ENCODE data around the gene PIGP.
A peak's percentile ranks its signal among the peaks of the same experiment; 100 is the strongest.
"Not testable (repeated sequence)": the region's sequence is repeated elsewhere in the genome, so short reads cannot be mapped to it uniquely, and the experiment has no call there.

PIGP gene

GRCh38 chr21:37072988-37073416 lies at the start of gene PIGP, which contains the start of gene TTC3:
Gene PIGP (minus strand): TSS chr21:37073071. CDS start chr21:37072515, 556 bp downstream.
Gene TTC3 (plus strand): TSS chr21:37073254. CDS start chr21:37087258, 14,004 bp downstream.
- DNase-seq (ENCODE audit: low read depth) = peak; percentile 73
- H3K4me3 ChIP-seq (ENCODE audit: control insufficient read depth, low read depth, low read length) = peak within 1 kb of the TSS; percentile 96
- TF ChIP-seq, protein P1, sequence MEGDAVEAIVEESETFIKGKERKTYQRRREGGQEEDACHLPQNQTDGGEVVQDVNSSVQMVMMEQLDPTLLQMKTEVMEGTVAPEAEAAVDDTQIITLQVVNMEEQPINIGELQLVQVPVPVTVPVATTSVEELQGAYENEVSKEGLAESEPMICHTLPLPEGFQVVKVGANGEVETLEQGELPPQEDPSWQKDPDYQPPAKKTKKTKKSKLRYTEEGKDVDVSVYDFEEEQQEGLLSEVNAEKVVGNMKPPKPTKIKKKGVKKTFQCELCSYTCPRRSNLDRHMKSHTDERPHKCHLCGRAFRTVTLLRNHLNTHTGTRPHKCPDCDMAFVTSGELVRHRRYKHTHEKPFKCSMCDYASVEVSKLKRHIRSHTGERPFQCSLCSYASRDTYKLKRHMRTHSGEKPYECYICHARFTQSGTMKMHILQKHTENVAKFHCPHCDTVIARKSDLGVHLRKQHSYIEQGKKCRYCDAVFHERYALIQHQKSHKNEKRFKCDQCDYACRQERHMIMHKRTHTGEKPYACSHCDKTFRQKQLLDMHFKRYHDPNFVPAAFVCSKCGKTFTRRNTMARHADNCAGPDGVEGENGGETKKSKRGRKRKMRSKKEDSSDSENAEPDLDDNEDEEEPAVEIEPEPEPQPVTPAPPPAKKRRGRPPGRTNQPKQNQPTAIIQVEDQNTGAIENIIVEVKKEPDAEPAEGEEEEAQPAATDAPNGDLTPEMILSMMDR (IDR thresholded peaks at IDR 0.05; ENCODE audit: control insufficient read depth, insufficient read depth, low read depth, low read length, missing control alignments) = no peak

DNA sequence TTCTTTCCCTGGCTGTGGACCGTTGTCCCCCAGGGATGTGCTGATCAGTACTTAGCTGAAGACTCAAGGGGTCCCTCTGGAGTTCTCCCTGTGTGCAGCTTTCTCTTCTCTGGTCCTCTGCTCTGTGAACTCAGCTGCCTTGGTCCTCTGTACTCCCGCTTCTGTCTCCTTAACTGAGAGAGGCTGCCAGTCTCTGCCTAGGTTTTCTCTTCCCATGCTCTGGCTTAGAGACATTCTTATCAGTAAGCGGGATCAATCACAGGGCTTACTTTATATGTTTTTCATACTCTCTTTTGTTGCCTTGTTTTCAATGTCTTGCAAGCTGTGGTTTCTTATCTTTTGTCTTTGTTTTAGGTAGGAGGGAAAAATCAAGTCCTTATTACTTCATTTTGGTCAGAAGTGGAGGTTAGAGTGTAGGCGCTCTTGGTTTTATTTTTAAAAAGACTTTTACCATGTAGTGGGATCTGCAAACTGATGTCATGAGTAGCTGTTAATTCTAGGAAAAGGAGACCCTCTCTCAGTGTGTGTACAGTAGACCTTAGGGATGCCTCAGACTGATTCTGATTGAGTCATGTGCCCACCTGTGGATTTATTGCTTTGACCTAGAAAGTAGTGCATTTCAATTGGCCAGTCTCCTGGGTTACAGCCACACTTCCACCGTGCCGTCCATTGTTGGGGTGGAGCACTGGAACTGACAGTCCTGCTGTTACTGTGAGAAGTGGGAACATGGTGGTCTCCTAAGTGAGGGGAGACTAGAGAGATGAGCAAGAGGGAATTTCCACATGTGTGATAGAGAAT lies 46.7 kb upstream of the PIGP start:
- no peak for DNase-seq (ENCODE audit: low read depth)

GRCh38 chr21:37118187-37118826 lies 45.4 kb upstream of the PIGP start:
- H3K4me3 ChIP-seq (ENCODE audit: control insufficient read depth, low read depth, low read length) = no peak overlapping the region
- TF ChIP-seq, protein P1 (IDR thresholded peaks at IDR 0.05; ENCODE audit: control insufficient read depth, insufficient read depth, low read depth, low read length, missing control alignments) = no peak
- no peak for DNase-seq (ENCODE audit: low read depth)

More for the DNA sequence above, 46.7 kb upstream of the PIGP start:
- no peak overlapping the region for H3K4me3 ChIP-seq (ENCODE audit: control insufficient read depth, low read depth, low read length)
- TF ChIP-seq, protein P1 (IDR thresholded peaks at IDR 0.05; ENCODE audit: control insufficient read depth, insufficient read depth, low read depth, low read length, missing control alignments) = no peak

DNA sequence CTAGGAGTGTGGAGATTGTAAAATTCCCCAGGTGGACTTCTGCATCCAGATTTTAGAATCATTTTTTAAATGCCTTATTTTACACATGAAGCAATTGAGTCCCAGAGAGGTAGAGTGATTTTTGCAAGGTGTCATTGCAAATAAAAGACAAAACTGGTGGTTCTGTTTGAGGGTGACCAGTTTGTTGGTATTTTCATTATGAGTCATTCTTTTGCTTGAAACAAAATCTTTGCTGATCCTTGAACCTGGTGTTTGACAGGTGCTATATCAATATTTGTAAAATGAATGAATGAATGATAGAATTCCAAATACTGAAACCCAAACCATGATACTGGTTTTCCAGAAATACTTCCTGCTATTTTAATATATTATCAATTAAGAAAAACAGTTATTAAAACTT lies 44.3 kb upstream of the PIGP start:
- TF ChIP-seq, protein P1 (IDR thresholded peaks at IDR 0.05; ENCODE audit: control insufficient read depth, insufficient read depth, low read depth, low read length, missing control alignments) = no peak
- no peak overlapping the region for H3K4me3 ChIP-seq (ENCODE audit: control insufficient read depth, low read depth, low read length)
- no peak for DNase-seq (ENCODE audit: low read depth)

- DNase-seq (ENCODE audit: low read depth); H3K4me3 ChIP-seq (ENCODE audit: control insufficient read depth, low read depth, low read length): not testable (repeated sequence)
Measured at GRCh38 chr21:37116459-37116858, 43.6 kb upstream of the PIGP start.

GRCh38 chr21:37114301-37114700 lies 41.4 kb upstream of the PIGP start:
- DNase-seq (ENCODE audit: low read depth); H3K4me3 ChIP-seq (ENCODE audit: control insufficient read depth, low read depth, low read length): not testable (repeated sequence)

DNA sequence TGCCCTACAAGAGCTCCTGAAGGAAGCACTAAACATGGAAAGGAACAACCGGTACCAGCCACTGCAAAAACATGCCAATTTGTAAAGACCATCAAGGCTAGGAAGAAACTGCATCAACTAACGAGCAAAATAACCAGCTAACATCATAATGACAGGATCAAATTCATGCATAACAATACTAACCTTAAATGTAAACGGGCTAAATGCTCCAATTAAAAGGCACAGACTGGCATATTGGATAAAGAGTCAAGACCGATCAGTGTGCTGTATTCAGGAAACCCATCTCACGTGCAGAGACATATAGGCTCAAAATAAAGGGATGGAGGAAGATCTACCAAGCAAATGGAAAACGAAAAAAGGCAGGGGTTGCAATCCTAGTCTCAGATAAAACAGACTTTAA lies 38.2 kb upstream of the PIGP start:
- DNase-seq (ENCODE audit: low read depth); H3K4me3 ChIP-seq (ENCODE audit: control insufficient read depth, low read depth, low read length): not testable (repeated sequence)

- no peak overlapping the region for H3K4me3 ChIP-seq (ENCODE audit: control insufficient read depth, low read depth, low read length)
- no peak for DNase-seq (ENCODE audit: low read depth)
- TF ChIP-seq, protein P1 (IDR thresholded peaks at IDR 0.05; ENCODE audit: control insufficient read depth, insufficient read depth, low read depth, low read length, missing control alignments) = no peak
Measured at GRCh38 chr21:37106998-37107397, 34.1 kb upstream of the PIGP start.

DNA sequence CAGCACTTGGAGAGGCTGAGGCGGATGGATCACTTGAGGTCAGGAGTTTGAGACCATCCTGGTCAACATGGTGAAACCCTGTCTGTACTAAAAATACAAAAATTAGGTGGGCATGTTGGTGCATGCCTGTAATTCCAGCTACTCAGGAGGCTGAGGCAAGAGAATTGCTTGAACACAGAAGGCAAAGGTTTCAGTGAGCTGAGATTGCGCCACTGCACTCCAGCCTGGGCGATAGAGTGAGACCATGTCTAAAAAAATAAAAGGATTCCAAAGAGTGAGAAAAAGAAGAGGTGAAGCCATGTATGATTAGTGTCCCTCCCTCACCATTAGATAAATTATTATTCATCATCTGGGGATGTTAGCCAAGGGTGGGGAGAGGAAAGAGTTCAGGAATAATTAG lies 29.9 kb upstream of the PIGP start:
- not testable (repeated sequence) for DNase-seq (ENCODE audit: low read depth); H3K4me3 ChIP-seq (ENCODE audit: control insufficient read depth, low read depth, low read length)
